Endothelial cell of umbilical vein (primary cell): ENCODE data around the gene LILRB3. TPM values are rescaled to one million over a fixed set of nuclear protein-coding genes. Genes with fewer than 3 reads are reported as not detected.

Experiments
- BruUV-seq: library from RNA; stranded (reverse); fragments of 400-500 nt; replicated peaks from 2 replicates; lab custom pipeline; 2021; lab: Mats Ljungman, UMichigan
- CTCF ChIA-PET: fragments of 300-600, 350-600 bp; sonication (Branson Sonifier 250); formaldehyde crosslinking; loops from one replicate; lab custom pipeline; 2021; ENCODE audit warnings: antibody characterized with exemption, inconsistent platforms; lab: Charles Lee
- POLR2A ChIA-PET: fragments of 300-600, 350-600 bp; sonication (Branson Sonifier 250); formaldehyde crosslinking; loops from one replicate; lab custom pipeline; 2021; ENCODE audit warnings: antibody characterized with exemption, inconsistent platforms; lab: Charles Lee
- DNase-seq: peaks from one replicate; pipeline ENCODE4 v3.0.0-alpha.2; 2011; ENCODE audit warnings: low read depth, low spot score
- FAIRE-seq: peaks from 2 replicates; lab custom pipeline; 2011; peaks lifted over from hg19 to GRCh38; lab: Jason Lieb, UNC
- H2AFZ ChIP-seq: 2 replicates; pipeline ENCODE4 v1.6.0; 2012; ENCODE audit warnings: low read depth, low read length, control low read depth, inconsistent platforms
- H3K27ac ChIP-seq: 2 replicates; pipeline ENCODE4 v1.5.1; 2011; ENCODE audit warnings: low read depth, mild to moderate bottlenecking, control low read depth, low read length, moderate library complexity; ENCODE audit not compliant: insufficient read depth
- H3K27me3 ChIP-seq, 2 experiments: 2 replicates each; pipeline versions ENCODE4 v1.6.0 to v1.6.1; 2011; ENCODE audit warnings: low read length in 2 of 2, mixed read lengths in 1 of 2; ENCODE audit not compliant: control insufficient read depth in 2 of 2, insufficient read depth in 2 of 2
- H3K36me3 ChIP-seq, 2 experiments: 2 replicates in 1 of 2; 3 replicates in 1 of 2; pipeline ENCODE4 v1.5.1; 2011; ENCODE audit warnings: low read length in 2 of 2, mild to moderate bottlenecking in 1 of 2, moderate library complexity in 1 of 2; ENCODE audit not compliant: control insufficient read depth in 2 of 2, insufficient read depth in 2 of 2; ENCODE audit errors: extremely low read depth in 1 of 2
- H3K4me1 ChIP-seq: 3 replicates; pipeline ENCODE4 v1.5.1; 2011; ENCODE audit warnings: mild to moderate bottlenecking, low read length; ENCODE audit not compliant: control insufficient read depth, insufficient read depth; ENCODE audit errors: extremely low read depth
- H3K4me2 ChIP-seq: 2 replicates; pipeline ENCODE4 v1.6.1; 2011; ENCODE audit warnings: low read length, control low read depth, mixed read lengths; ENCODE audit not compliant: insufficient read depth
- H3K4me3 ChIP-seq, 3 experiments: fragments of 200-600 bp in 1 of 3; sonication (generic), shearing (Covaris generic) in 1 of 3; replicated peaks in 1 of 3; 2 replicates each; pipeline ENCODE4 v1.5.1; 2011 to 2016; ENCODE audit warnings: control low read depth in 3 of 3, low read length in 3 of 3, mild to moderate bottlenecking in 2 of 3, inconsistent platforms in 1 of 3, low read depth in 1 of 3, moderate library complexity in 1 of 3; ENCODE audit not compliant: insufficient read depth in 1 of 3
- H3K79me2 ChIP-seq: 2 replicates; pipeline ENCODE4 v1.6.0; 2012; ENCODE audit warnings: low read length, inconsistent platforms; ENCODE audit not compliant: control insufficient read depth, insufficient read depth
- H3K9ac ChIP-seq: replicated peaks from 2 replicates; pipeline ENCODE3; 2011; ENCODE audit warnings: low read length, control low read depth; ENCODE audit not compliant: insufficient read depth; ENCODE audit errors: extremely low read depth
- H3K9me1 ChIP-seq: replicated peaks from 3 replicates; pipeline ENCODE4 v1.6.0; 2011; ENCODE audit warnings: mild to moderate bottlenecking, low read length; ENCODE audit not compliant: control insufficient read depth, insufficient read depth; ENCODE audit errors: extremely low read depth
- H3K9me3 ChIP-seq: replicated peaks from 2 replicates; pipeline ENCODE4 v1.5.1; 2012; ENCODE audit warnings: low read length, inconsistent platforms; ENCODE audit not compliant: control insufficient read depth, insufficient read depth
- H4K20me1 ChIP-seq: replicated peaks from 2 replicates; pipeline ENCODE3; 2011; ENCODE audit warnings: mild to moderate bottlenecking, low read length; ENCODE audit not compliant: control insufficient read depth, insufficient read depth; ENCODE audit errors: extremely low read depth
- CTCF ChIP-seq, 2 donors: IDR thresholded peaks; 1 replicate in 1 of 2; 2 replicates in 1 of 2; pipeline ENCODE4 v1.5.1; 2011; ENCODE audit warnings: low read length in 2 of 2, mild to moderate bottlenecking in 2 of 2, moderate library complexity in 2 of 2, control low read depth in 1 of 2, inconsistent platforms in 1 of 2, low read depth in 1 of 2; ENCODE audit not compliant: insufficient read depth in 1 of 2; ENCODE audit errors: extremely low read depth in 1 of 2
- EZH2 ChIP-seq: IDR thresholded peaks from 2 replicates; pipeline ENCODE4 v1.6.1; 2012; ENCODE audit warnings: borderline replicate concordance, low read depth, mild to moderate bottlenecking, moderate library complexity, low read length, inconsistent platforms; ENCODE audit not compliant: severe bottlenecking
- FOS ChIP-seq: IDR thresholded peaks from 2 replicates; pipeline ENCODE4 v1.6.1; 2011; ENCODE audit warnings: mild to moderate bottlenecking, low read length, moderate library complexity, borderline replicate concordance; ENCODE audit not compliant: insufficient read depth
- GATA2 ChIP-seq: IDR thresholded peaks from 2 replicates; pipeline ENCODE4 v1.7.0; 2011; ENCODE audit warnings: low read depth, mild to moderate bottlenecking, moderate library complexity, mixed read lengths, low read length; ENCODE audit not compliant: insufficient read length, insufficient read depth
- JUN ChIP-seq: IDR thresholded peaks from 2 replicates; pipeline ENCODE4 v1.6.1; 2011; ENCODE audit warnings: borderline replicate concordance, low read depth; ENCODE audit not compliant: insufficient read length, insufficient read depth
- MAX ChIP-seq: IDR thresholded peaks from 2 replicates; pipeline ENCODE4 v1.6.1; 2011; ENCODE audit not compliant: insufficient read depth, insufficient read length
- MYC ChIP-seq: IDR thresholded peaks from one replicate; pipeline ENCODE4 v1.6.1; 2011; ENCODE audit warnings: mild to moderate bottlenecking, low read depth, low read length
- POLR2A ChIP-seq: IDR thresholded peaks from 2 replicates; pipeline ENCODE4 v1.6.1; 2012; ENCODE audit warnings: low read depth, mild to moderate bottlenecking, control low read depth, low read length
- POLR2AphosphoS5 ChIP-seq: IDR thresholded peaks from 2 replicates; pipeline ENCODE4 v1.6.1; 2012; ENCODE audit warnings: low read depth, mild to moderate bottlenecking, control low read depth, low read length, moderate library complexity; ENCODE audit not compliant: insufficient read depth
- dilution Hi-C: fragments of 300-500 bp; cut with MboI; formaldehyde crosslinking; loops from one replicate; pipeline ENCODE4 v1.15.0; 2019; ENCODE audit warnings: low sequenced_read_pairs; ENCODE audit not compliant: extremely low pct_ligation_motif_present
- intact Hi-C: fragments of 100-400 bp; cut with micrococcal nuclease; formaldehyde crosslinking; loops from one replicate; pipeline ENCODE4 v1.10.0; 2022
- polyA plus RNA-seq, 4 experiments: library from polyadenylated mRNA; depleted of rRNA in 3 of 4; stranded (reverse) in 3 of 4; unstranded in 1 of 4; fragments of >200 nt; gene quantifications; 2 replicates each; pipeline versions ENCODE4 v1.2.1 to v1.2.3, GENCODE V29; 2011 to 2012; ENCODE audit warnings: missing spikeins in 1 of 4
- total RNA-seq: library from RNA; stranded (reverse); gene quantifications from 2 replicates; pipeline ENCODE4 v1.2.3, GENCODE V29; 2021

The LILRB3 gene
- total and polyA plus RNA-seq, 2 donors (not counting 3 experiments of a cell fraction or from before 2014, with no cell fraction given): not detected

GRCh38 chr19:54179921-54180461, 42.8 kb downstream of the LILRB3 start:
- dilution Hi-C loops (no loop called here), intact Hi-C loops (loop anchor here (1.0 kb wide), 1 partner anchor 9 kb away; the partner anchor contains the start of gene MBOAT7)
- no peak overlapping the region for H3K27ac ChIP-seq
- no peaks in the 10 kb centered on the region for H3K27me3 ChIP-seq
- DNase-seq: peak; percentile 54
- ChIA-PET POLR2A (no interaction called here), CTCF (interaction anchor here (1.0 to 1.8 kb wide), 5 partner anchors 9 to 86 kb away, joined by 3 to 6 read pairs (median 3); partner anchors contain the start of genes MBOAT7 and TSEN34)
- no peak overlapping the region for H3K4me2 ChIP-seq
- H3K9ac ChIP-seq: no peak overlapping the region
- BruUV-seq: no TSS peak
- TF ChIP-seq EZH2 (no peak), CTCF (IDR thresholded peaks at IDR 0.05; ENCODE audit: extremely low read depth in 1 of 2, insufficient read depth in 1 of 2, low read depth in 1 of 2, low read length in 2 of 2) (peak; percentile 43 to 46)
- no peaks in the 10 kb centered on the region for H3K79me2 ChIP-seq
- no peaks in the 10 kb centered on the region for H3K9me3 ChIP-seq
- H3K4me1 ChIP-seq: no peaks in the 10 kb centered on the region
- FAIRE-seq: peak; percentile 59
- H4K20me1 ChIP-seq: no peaks in the 10 kb centered on the region
- no peak overlapping the region for H2AFZ ChIP-seq
- no peak overlapping the region for H3K4me3 ChIP-seq
- no peaks in the 10 kb centered on the region for H3K9me1 ChIP-seq
- H3K36me3 ChIP-seq: peaks cover 7 to 38% of the 10 kb centered on the region in 2 experiments

GRCh38 chr19:54179262-54179852, 43.5 kb downstream of the LILRB3 start:
- dilution Hi-C loops: no loop called here
- H3K79me2 ChIP-seq: no peaks in the 10 kb centered on the region
- intact Hi-C loops: no loop called here
- no peaks in the 10 kb centered on the region for H3K9me3 ChIP-seq
- ChIA-PET CTCF (interaction anchor here (1.0 to 1.8 kb wide), 5 partner anchors 9 to 87 kb away, joined by 3 to 6 read pairs (median 3); partner anchors contain the start of genes MBOAT7 and TSEN34), POLR2A (no interaction called here)
- no peaks in the 10 kb centered on the region for H3K9me1 ChIP-seq
- no peak overlapping the region for H3K27ac ChIP-seq
- FAIRE-seq (no peak), DNase-seq (no peak)
- H2AFZ ChIP-seq: no peak overlapping the region
- TF ChIP-seq MAX: no peak
- no peak for TF ChIP-seq FOS
- no peak for TF ChIP-seq CTCF (IDR thresholded peaks at IDR 0.05; ENCODE audit: extremely low read depth in 1 of 2, insufficient read depth in 1 of 2, low read depth in 1 of 2, low read length in 2 of 2)
- no peak for TF ChIP-seq JUN
- TF ChIP-seq POLR2AphosphoS5: no peak
- no peak for TF ChIP-seq EZH2
- TF ChIP-seq GATA2: no peak
- no peak for TF ChIP-seq POLR2A
- TF ChIP-seq MYC: no peak
- TSS peak; percentile 26 for BruUV-seq
- H3K4me1 ChIP-seq: no peaks in the 10 kb centered on the region
- no peak overlapping the region for H3K9ac ChIP-seq
- no peak overlapping the region for H3K4me3 ChIP-seq
- no peaks in the 10 kb centered on the region for H3K27me3 ChIP-seq
- no peak overlapping the region for H3K4me2 ChIP-seq
- H4K20me1 ChIP-seq: no peaks in the 10 kb centered on the region
- H3K36me3 ChIP-seq: peaks cover 7 to 38% of the 10 kb centered on the region in 2 experiments
